NT2/D1 (cell line): ENCODE measurements around the gene LIG4.
"Not testable (repeated sequence)": the region's sequence is repeated elsewhere in the genome, so short reads cannot be mapped to it uniquely, and the experiment has no call there.

Experiments used
- SUZ12 ChIP-seq: IDR thresholded peaks from 2 replicates; pipeline ENCODE4 v1.6.1; 2011; ENCODE audit not compliant: insufficient read length, insufficient read depth; ENCODE audit errors: extremely low read depth
- YY1 ChIP-seq: IDR thresholded peaks from 2 replicates; pipeline ENCODE4 v1.6.1; 2011; ENCODE audit not compliant: insufficient read length, insufficient read depth
- ZNF274 ChIP-seq: IDR thresholded peaks from 2 replicates; pipeline ENCODE4 v1.6.1; 2011; ENCODE audit warnings: mild to moderate bottlenecking, low read depth, low read length

GRCh38 chr13:108217307-108218043, 2.1 kb upstream of the LIG4 start:
- not testable (repeated sequence) for TF ChIP-seq YY1, ZNF274, SUZ12
